GM12878 (cell line): ENCODE data around the gene SH3BGRL3. TPM values are rescaled to one million over a fixed set of nuclear protein-coding genes. Genes with fewer than 3 reads are reported as not detected.
A peak's percentile ranks its signal among the peaks of the same experiment; 100 is the strongest.

Experiments used
- ATAC-seq: fragments of 200-7000 bp; cut with Tn5 transposase; 3 replicates; pipeline ENCODE4 v1.9.1; 2020; ENCODE audit warnings: mild to moderate bottlenecking, moderate library complexity
- BruUV-seq: library from RNA; stranded (reverse); fragments of 400-500 nt; replicated peaks from 2 replicates; lab custom pipeline; 2021; lab: Mats Ljungman, UMichigan
- CTCF ChIA-PET: fragments of 300-600 bp; sonication (Branson Sonifier 250); formaldehyde crosslinking; extraction: SDS; loops from one replicate; lab custom pipeline; 2021; ENCODE audit warnings: inconsistent platforms; lab: Yijun Ruan, JAX
- POLR2A ChIA-PET: fragments of 350-600 bp; formaldehyde crosslinking; extraction: SDS; loops from one replicate; lab custom pipeline; 2021; ENCODE audit warnings: inconsistent platforms; lab: Charles Lee
- RAD21 ChIA-PET: fragments of 300-600 bp; sonication (Branson Sonifier 250); formaldehyde crosslinking; loops from one replicate; lab custom pipeline; 2023; ENCODE audit warnings: antibody characterized with exemption; ENCODE audit not compliant: unreplicated experiment; lab: Charles Lee
- SMC1A ChIA-PET: fragments of 300-600 bp; sonication (Branson Sonifier 250); formaldehyde crosslinking; loops from one replicate; lab custom pipeline; 2023; ENCODE audit not compliant: unreplicated experiment, uncharacterized antibody; lab: Charles Lee
- DNase-seq: peaks from one replicate; pipeline ENCODE4 v3.0.0-alpha.2; 2011; ENCODE audit warnings: low read depth, low spot score
- FAIRE-seq: peaks from 3 replicates; lab custom pipeline; 2011; peaks lifted over from hg19 to GRCh38; lab: Jason Lieb, UNC
- H2AFZ ChIP-seq: 2 replicates; pipeline ENCODE4 v1.6.0; 2011; ENCODE audit warnings: low read depth, low read length, control low read depth; ENCODE audit not compliant: control insufficient read depth
- H3K27ac ChIP-seq: 2 replicates; pipeline ENCODE4 v1.5.1; 2011; ENCODE audit warnings: control low read depth; ENCODE audit not compliant: control insufficient read depth, insufficient read depth
- H3K27me3 ChIP-seq, 2 experiments: replicated peaks in 1 of 2; 2 replicates each; pipeline versions ENCODE4 v1.6.0 to v1.6.1; 2011; ENCODE audit warnings: low read length in 1 of 2; ENCODE audit not compliant: control insufficient read depth in 2 of 2, insufficient read depth in 2 of 2
- H3K36me3 ChIP-seq, 2 experiments: 2 replicates each; pipeline ENCODE4 v1.5.1; 2011; ENCODE audit warnings: low read length in 1 of 2; ENCODE audit not compliant: control insufficient read depth in 2 of 2, insufficient read depth in 2 of 2
- H3K4me1 ChIP-seq: 2 replicates; pipeline ENCODE4 v1.6.1; 2011; ENCODE audit warnings: mild to moderate bottlenecking, low read length, moderate library complexity, mixed read lengths; ENCODE audit not compliant: control insufficient read depth, insufficient read depth
- H3K4me2 ChIP-seq: 2 replicates; pipeline ENCODE4 v1.6.0; 2011; ENCODE audit warnings: control low read depth; ENCODE audit not compliant: control insufficient read depth, insufficient read depth
- H3K4me3 ChIP-seq: fragments of 200-600 bp; sonication (generic); 2 replicates; pipeline ENCODE4 v1.5.1; 2016
- H3K79me2 ChIP-seq: 2 replicates; pipeline ENCODE4 v1.6.0; 2011; ENCODE audit warnings: low read length; ENCODE audit not compliant: control insufficient read depth, insufficient read depth
- H3K9ac ChIP-seq: 2 replicates; pipeline ENCODE4 v1.8.0; 2011; ENCODE audit warnings: low read length, control low read depth, mixed read lengths; ENCODE audit not compliant: control insufficient read depth, insufficient read depth
- H3K9me3 ChIP-seq: replicated peaks from 3 replicates; pipeline ENCODE4 v1.5.1; 2011; ENCODE audit warnings: mild to moderate bottlenecking, low read length; ENCODE audit not compliant: control insufficient read depth, insufficient read depth
- H4K20me1 ChIP-seq: 2 replicates; pipeline ENCODE4 v1.6.0; 2011; ENCODE audit not compliant: control insufficient read depth, insufficient read depth
- MEF2B ChIP-seq: fragments of 450-650 bp; IDR thresholded peaks from 2 replicates; pipeline ENCODE4 v1.6.1; 2018; ENCODE audit warnings: mild to moderate bottlenecking, moderate library complexity; ENCODE audit not compliant: partially characterized antibody, poor library complexity, severe bottlenecking
- NFYA ChIP-seq: IDR thresholded peaks from 2 replicates; pipeline ENCODE4 v1.6.1; 2011; ENCODE audit warnings: low read depth, mild to moderate bottlenecking, low read length, improper control_type of control experiment, borderline replicate concordance
- SIX5 ChIP-seq: IDR thresholded peaks from 2 replicates; pipeline ENCODE4 v1.6.1; 2011; ENCODE audit warnings: mild to moderate bottlenecking, low read depth, low read length, moderate library complexity; ENCODE audit not compliant: severe bottlenecking
- SREBF2 ChIP-seq: IDR thresholded peaks from 2 replicates; pipeline ENCODE4 v1.6.1; 2012; ENCODE audit warnings: mild to moderate bottlenecking, low read length
- SUZ12 ChIP-seq: fragments of 200-600 bp; sonication (generic); IDR thresholded peaks from one replicate; pipeline ENCODE4 v1.6.1; 2018; ENCODE audit warnings: antibody characterized with exemption, mild to moderate bottlenecking; ENCODE audit not compliant: unreplicated experiment
- TCF12 ChIP-seq: IDR thresholded peaks from 2 replicates; pipeline ENCODE4 v1.6.1; 2011; ENCODE audit warnings: low read depth, mild to moderate bottlenecking, low read length
- ZBED1 ChIP-seq: IDR thresholded peaks from 2 replicates; pipeline ENCODE4 v1.6.1; 2016; ENCODE audit warnings: borderline replicate concordance
- ZBTB33 ChIP-seq: fragments of 450-650 bp; IDR thresholded peaks from 2 replicates; pipeline ENCODE4 v1.6.1; 2017; ENCODE audit warnings: mild to moderate bottlenecking
- WGBS: methylation state at CpG from one replicate; pipeline ENCODE4 v1.1.6; 2016; ENCODE audit warnings: low lambda C conversion rate; ENCODE audit not compliant: insufficient replicate concordance, insufficient coverage; ENCODE audit errors: missing lambda C conversion rate; 5-methylcytosine and 5-hydroxymethylcytosine counted together
- in situ Hi-C: fragments of 300-500 bp; cut with MboI; formaldehyde crosslinking; loops from 9 replicates; pipeline ENCODE4 v1.14.3; 2018; ENCODE audit warnings: mixed read lengths
- intact Hi-C: fragments of 100-400 bp; cut with micrococcal nuclease; formaldehyde crosslinking; loops from one replicate; pipeline ENCODE4 v1.14.2; 2022; ENCODE audit not compliant: unreplicated experiment
- polyA plus RNA-seq, 11 experiments: library from polyadenylated mRNA; depleted of rRNA in 4 of 11; unstranded in 6 of 11; stranded (reverse) in 5 of 11; fragments of >200 nt; fragmentation: Nextera tagmentation in 4 of 11; fragmentation: Illumina TruSeq in 1 of 11; extraction: Ambion mirVana in 4 of 11; extraction: Trizol in 1 of 11; gene quantifications; 1 replicate in 1 of 11; 2 replicates in 10 of 11; pipeline versions ENCODE4 v1.2.1 to v1.2.3, GENCODE V29; 2011 to 2016; ENCODE audit warnings: inconsistent platforms in 2 of 11, missing spikeins in 2 of 11, low read depth in 1 of 11
- total RNA-seq, 4 experiments: library from RNA; depleted of rRNA in 3 of 4; stranded (reverse); fragments of >200 nt in 3 of 4; fragmentation: Illumina TruSeq in 1 of 4; extraction: Trizol in 1 of 4; gene quantifications; 2 replicates each; pipeline versions ENCODE4 v1.2.1 to v1.2.3, GENCODE V29; 2013 to 2021
- TF ChIP-seq, protein P1 (sequence below): fragments of 450-650 bp; IDR thresholded peaks from 2 replicates; pipeline ENCODE4 v1.6.1; 2016; ENCODE audit warnings: mild to moderate bottlenecking, moderate library complexity, borderline replicate concordance

The SH3BGRL3 gene
- total and polyA plus RNA-seq, 10 of the 15 experiments (the other 5 are each of a cell fraction or from before 2014, with no cell fraction given), result 39.7 to 390 (median 118) TPM

DNA sequence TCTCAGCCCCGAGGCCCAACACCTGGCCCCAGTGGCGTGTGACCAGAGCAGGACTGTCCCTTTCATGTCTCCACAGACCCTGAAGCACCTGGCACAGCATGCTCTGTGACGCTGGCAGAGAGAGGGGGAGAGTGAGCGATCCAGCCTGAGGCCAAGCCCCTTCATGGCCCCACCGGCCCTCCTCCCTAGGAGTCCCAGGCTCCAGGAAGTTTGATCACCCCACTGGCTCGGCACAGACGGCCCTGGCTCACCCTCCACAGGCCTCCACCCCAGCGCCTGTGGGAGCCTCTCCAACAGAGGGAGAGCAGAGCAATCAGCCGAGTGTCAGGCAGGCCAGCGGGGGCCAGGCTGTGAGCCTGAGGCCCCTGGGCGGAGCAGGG, 11.0 kb downstream of the SH3BGRL3 start:
- H2AFZ ChIP-seq, result peak overlapping the region; percentile 70
- no peaks in the 10 kb centered on the region for H3K27me3 ChIP-seq
- no peak overlapping the region for H3K4me3 ChIP-seq
- no peaks in the 10 kb centered on the region for H3K79me2 ChIP-seq
- SMC1A ChIA-PET, result interaction anchor here (11.1 kb wide), 1 partner anchor 30 kb away, joined by 474 read pairs; the partner anchor contains the start of gene CD52
- POLR2A ChIA-PET, result interaction anchor here (0.5 to 9.2 kb wide), 3 partner anchors 16 to 576 kb away, joined by 3 to 253 read pairs (median 30); partner anchors contain the start of genes CD52 and UBXN11
- no peaks in the 10 kb centered on the region for H3K36me3 ChIP-seq
- 58% methylated on average over 11 of the region's 11 CpGs for WGBS
- peak overlapping the region; percentile 42 for H3K9ac ChIP-seq
- peaks cover 55% of the 10 kb centered on the region for H3K4me1 ChIP-seq
- H3K27ac ChIP-seq, result peak overlapping the region; percentile 86
- FAIRE-seq (no peak), DNase-seq (no peak), ATAC-seq (no peak)
- RAD21 ChIA-PET, result interaction anchor here (2.8 to 8.7 kb wide), 2 partner anchors 17 to 28 kb away, joined by 17 to 477 read pairs; partner anchors contain the start of genes CD52 and UBXN11
- H4K20me1 ChIP-seq, result no peaks in the 10 kb centered on the region
- peak overlapping the region; percentile 66; the same call in 1 of the 2 replicates for H3K4me2 ChIP-seq
- CTCF ChIA-PET, result interaction anchor here (7.8 to 18.0 kb wide), 4 partner anchors 15 to 126 kb away, joined by 89 to 879 read pairs (median 94); partner anchors contain the start of gene CD52
- TF ChIP-seq TCF12, result peak; percentile 34; the same call in 1 of the 2 replicates
- no peak for TF ChIP-seq ZBTB33
- BruUV-seq, result no TSS peak
- H3K9me3 ChIP-seq, result no peaks in the 10 kb centered on the region
- in situ Hi-C loops, result no loop called here
- intact Hi-C loops, result no loop called here

GRCh38 chr1:26291433-26291832, 11.5 kb downstream of the SH3BGRL3 start:
- H3K4me2 ChIP-seq, result no peak overlapping the region
- intact Hi-C loops (no loop called here), in situ Hi-C loops (no loop called here)

More at GRCh38 chr1:26291433-26291832, 11.5 kb downstream of the SH3BGRL3 start:
- TF ChIP-seq, protein P1, sequence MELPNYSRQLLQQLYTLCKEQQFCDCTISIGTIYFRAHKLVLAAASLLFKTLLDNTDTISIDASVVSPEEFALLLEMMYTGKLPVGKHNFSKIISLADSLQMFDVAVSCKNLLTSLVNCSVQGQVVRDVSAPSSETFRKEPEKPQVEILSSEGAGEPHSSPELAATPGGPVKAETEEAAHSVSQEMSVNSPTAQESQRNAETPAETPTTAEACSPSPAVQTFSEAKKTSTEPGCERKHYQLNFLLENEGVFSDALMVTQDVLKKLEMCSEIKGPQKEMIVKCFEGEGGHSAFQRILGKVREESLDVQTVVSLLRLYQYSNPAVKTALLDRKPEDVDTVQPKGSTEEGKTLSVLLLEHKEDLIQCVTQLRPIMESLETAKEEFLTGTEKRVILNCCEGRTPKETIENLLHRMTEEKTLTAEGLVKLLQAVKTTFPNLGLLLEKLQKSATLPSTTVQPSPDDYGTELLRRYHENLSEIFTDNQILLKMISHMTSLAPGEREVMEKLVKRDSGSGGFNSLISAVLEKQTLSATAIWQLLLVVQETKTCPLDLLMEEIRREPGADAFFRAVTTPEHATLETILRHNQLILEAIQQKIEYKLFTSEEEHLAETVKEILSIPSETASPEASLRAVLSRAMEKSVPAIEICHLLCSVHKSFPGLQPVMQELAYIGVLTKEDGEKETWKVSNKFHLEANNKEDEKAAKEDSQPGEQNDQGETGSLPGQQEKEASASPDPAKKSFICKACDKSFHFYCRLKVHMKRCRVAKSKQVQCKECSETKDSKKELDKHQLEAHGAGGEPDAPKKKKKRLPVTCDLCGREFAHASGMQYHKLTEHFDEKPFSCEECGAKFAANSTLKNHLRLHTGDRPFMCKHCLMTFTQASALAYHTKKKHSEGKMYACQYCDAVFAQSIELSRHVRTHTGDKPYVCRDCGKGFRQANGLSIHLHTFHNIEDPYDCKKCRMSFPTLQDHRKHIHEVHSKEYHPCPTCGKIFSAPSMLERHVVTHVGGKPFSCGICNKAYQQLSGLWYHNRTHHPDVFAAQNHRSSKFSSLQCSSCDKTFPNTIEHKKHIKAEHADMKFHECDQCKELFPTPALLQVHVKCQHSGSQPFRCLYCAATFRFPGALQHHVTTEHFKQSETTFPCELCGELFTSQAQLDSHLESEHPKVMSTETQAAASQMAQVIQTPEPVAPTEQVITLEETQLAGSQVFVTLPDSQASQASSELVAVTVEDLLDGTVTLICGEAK, result no peak
- TF ChIP-seq SIX5 (no peak), SREBF2 (no peak), NFYA (no peak), SUZ12 (no peak), MEF2B (no peak), ZBED1 (no peak)
- ATAC-seq, result no peak
- ChIA-PET RAD21 (no interaction called here), POLR2A (interaction anchor here (9.2 kb wide), 1 partner anchor 27 kb away, joined by 253 read pairs; the partner anchor contains the start of gene CD52), CTCF (interaction anchor here (1.0 kb wide), 1 partner anchor 31 kb away, joined by 3 read pairs; no protein-coding TSS in a partner anchor), SMC1A (interaction anchor here (11.1 kb wide), 1 partner anchor 29 kb away, joined by 474 read pairs; the partner anchor contains the start of gene CD52)
- Histone ChIP-seq H3K4me1 (peaks cover 50% of the 10 kb centered on the region), H3K9me3 (no peaks in the 10 kb centered on the region), H4K20me1 (no peaks in the 10 kb centered on the region), H2AFZ (no peak overlapping the region), H3K36me3 (no peaks in the 10 kb centered on the region), H3K9ac (no peak overlapping the region), H3K27ac (no peak overlapping the region), H3K79me2 (no peaks in the 10 kb centered on the region), H3K27me3 (no peaks in the 10 kb centered on the region), H3K4me3 (no peak overlapping the region)
- BruUV-seq, result no TSS peak
- FAIRE-seq, result no peak
- no peak for DNase-seq
- 89% methylated on average over 3 of the region's 3 CpGs for WGBS
